GM21360 (cell line): ENCODE measurements around the gene GOLGA1.
A peak's percentile ranks its signal among the peaks of the same experiment; 100 is the strongest.
"Not testable (repeated sequence)": the region's sequence is repeated elsewhere in the genome, so short reads cannot be mapped to it uniquely, and the experiment has no call there.

Experiments
- ATAC-seq: cut with Tn5 transposase; IDR thresholded peaks from one replicate; pipeline ENCODE4 v1.9.1; 2021; ENCODE audit warnings: mild to moderate bottlenecking, moderate library complexity; ENCODE audit not compliant: unreplicated experiment

The GOLGA1 gene

DNA sequence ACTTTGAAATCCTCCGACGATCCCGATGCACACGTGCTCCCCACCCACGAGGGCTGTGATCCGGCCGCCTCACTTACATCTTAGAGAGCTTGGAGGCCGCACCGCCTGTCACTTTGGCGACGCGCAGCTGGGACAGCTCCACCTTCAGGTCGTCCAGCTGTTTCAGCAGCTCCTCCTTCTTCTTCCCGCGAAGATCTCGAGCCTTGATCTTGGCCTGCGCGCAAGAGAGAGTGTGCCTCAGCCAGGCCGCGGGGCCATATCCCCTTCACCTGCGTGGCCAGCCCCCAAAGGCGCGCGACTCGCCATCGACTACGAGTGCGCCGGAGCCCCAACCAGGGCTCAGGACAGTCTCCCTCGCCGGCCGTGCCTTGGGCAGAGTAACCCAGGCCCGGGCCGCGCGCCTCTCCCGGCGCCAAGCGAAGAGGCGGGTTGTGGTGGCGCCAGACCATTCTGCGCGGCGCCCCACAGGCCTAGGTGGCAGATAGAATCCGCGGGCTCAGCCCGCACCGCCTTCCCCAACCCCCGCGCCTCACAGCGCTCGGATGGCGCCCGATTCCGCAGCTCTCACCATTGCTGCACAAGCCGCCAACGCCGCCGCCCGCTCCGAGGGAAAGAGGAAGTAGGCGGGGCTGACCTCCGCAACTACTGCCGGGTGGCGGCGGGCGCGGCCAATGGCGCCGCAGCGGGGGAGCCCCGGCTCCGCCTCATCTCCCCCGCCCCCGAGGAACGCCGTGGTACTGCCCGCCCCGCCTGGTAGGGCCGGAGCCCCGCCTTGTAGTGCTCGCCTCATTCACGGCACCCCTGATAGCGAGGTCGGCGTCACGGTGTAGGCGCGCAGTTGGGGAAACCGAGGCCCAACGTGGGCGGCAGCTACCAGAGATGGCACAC, 79.3 kb downstream of the GOLGA1 start, which contains the start of the genes ARPC5L and RPL35:
ARPC5L (plus strand) TSS at position 789 of the 888 bp plus-strand sequence. CDS start 7,161 bp downstream, outside the sequence.
RPL35 (minus strand) TSS at position 616 of the 888 bp plus-strand sequence; CDS start at position 571, 45 bp downstream.
- ATAC-seq = peak; percentile 82

DNA sequence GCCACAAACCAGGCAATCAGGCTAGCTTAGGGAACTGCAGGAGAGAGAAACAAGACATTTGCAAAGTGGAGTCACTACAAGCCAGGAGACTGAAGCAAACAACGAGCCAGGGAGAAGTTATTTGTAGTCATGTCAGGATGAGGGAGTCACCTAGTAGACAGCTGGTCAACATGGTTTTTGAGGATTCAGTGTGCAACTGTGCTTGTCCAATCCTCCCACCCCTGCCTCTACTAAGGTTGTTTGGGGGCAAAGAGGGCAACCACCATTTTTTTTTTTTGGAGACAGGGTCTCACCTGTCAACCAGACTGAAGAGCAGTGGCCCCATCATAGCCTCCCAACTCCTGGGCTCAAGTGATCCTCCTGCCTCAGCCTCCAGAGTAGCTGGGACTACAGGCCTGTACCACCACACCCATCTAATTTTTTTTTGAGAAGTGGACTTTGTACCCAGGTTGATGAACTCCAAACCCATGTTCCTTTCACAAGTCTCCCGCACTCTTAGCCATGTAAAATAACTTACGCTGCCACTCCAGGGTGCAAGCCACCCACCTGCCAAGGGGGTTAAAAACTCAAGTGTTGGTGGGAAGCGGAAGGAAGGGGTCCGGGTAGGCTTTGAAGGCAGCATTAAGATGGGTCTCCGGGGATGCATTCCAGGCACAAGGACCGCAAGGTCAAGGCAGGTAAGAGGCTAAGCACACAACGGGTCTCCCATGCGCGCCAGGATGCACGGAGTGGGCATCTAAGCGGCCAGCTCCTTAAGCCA, 80.1 kb downstream of the GOLGA1 start:
- ATAC-seq = no peak

DNA sequence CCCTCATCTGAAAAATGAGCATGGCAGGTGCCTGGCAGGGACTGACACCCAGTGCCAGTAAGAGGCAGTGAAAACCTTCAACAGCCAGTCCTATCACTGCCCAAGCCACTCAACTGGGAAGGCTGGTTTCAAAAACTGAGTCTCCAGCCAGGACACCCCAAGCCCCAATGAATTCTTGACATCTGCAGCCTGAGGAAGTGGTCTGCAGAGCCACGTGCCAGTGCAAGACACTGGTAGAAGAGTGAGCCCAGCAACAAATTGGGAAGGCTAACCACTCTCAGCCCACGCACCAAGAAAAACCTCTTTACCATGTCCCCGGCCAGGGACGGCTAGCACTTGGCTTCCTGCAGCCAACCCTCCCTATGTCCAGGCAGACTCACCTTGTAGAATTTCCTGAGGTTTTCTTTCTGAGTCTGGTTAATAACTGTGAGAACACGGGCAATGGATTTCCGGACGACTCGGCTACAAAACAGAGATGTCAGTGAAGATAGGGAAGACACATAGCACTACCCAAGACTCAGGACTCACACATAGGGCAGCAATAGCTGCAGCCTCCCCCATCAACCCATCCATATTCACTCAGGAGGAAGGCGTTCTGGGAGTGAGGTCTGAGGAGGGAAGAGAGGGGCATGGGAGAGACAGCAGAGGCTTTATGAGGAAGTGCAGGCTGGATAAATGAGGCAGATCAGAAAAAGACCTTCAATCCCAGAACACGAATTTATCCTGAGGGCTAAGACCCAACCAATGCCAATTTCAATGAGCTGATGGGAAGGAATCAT, 80.9 kb downstream of the GOLGA1 start:
- ATAC-seq = no peak

DNA sequence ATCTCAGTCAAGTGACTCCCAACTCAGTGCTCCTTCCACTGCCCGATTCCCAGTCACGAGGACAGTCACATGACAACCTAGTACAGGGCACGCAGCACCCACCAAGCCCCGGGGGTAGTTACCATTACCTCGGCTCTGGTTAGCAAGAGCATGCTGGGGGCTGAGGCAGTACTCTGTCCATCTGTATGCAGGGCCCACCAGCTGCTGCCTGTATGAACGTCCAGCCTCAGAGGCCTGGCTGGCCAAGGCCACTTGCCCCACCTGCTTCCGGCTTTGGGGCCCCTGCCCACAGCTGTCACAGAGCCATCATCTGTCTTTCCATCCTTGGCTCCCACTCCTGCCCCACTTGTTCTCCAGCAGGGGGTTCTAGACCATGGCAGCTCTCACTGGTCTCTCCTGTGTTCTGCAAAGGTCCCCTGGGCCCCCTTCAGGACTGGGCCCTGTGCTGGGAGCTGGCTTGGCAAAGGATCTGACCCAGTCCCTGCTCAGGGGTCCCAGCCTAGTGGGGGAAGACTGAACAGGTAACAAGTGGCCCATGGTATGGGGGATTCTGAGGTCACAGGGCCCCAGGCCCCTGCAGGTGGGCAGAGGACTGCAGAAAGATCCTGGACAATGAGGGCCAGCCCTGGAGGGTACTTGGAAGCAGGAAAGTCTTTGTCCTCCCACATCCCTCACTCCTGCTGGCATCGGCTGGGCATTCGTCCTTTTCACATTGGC, 82.4 kb downstream of the GOLGA1 start:
- no peak for ATAC-seq

DNA sequence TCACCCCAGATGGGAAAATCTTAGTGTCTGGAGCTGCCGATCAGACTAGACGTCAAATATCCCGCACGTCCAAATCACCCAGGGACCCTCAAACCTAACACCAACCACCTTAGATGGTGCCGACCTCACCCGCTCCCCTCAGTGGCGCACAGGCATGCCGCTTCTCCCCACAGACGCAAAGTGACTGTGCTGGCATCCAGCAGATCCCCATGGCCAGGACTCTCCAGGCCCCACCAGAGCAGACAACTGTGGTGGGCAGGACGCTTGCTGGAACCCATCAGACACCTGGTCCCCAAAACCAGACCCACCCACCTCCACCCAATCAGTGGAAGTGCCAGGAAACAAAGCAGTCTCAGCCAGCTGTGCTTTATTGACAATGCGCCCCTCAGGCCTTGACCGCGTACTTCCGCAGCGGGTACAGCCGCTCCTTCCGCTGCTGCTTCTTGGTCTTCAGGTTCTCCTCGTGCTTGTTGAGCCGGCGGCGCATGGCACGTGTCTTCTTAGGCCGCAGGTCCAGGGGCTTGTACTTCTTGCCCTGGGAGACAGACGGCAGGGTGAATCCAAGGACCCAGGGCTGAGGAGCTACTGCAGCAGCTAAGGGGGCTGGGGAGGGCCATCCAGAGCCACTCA, 83.2 kb downstream of the GOLGA1 start:
- no peak for ATAC-seq

DNA sequence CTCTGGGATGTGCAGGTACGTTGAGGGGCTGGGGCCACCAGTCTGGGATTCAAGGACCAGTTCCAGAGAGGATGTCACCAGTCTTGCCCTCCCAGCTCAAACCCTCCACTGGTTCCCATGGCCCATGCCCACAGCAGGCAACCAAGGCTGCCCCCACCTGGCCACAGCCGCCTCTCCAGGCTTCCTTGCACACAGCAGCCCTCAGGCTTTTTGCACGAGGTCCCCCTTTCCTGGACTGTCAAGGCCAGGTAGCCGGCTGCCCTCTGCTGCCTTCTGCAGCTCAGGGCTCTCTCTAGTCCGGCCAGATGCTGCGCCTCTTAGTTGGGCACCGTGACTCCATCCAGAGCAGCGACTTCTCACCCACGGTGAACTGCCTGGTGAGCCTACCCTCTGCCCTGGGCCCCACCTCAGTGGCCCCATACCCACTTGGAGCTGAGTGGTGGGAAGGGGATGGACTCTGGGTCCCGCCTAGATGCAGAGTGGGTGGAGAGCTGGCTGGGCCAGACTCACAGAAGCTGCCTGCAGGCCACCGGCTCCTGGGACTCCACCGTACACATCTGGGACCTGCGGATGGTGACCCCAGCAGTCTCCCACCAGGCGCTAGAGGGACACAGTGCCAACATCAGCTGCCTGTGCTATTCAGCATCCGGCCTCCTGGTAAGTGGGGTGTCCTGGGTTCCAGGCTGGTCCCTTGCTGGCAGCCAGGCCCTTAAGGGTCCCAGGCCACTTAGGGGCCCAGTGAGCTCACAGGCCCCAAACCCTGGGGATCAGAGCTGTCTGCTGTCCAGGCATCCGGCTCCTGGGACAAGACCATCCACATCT, 84.7 kb downstream of the GOLGA1 start:
- ATAC-seq = no peak

DNA sequence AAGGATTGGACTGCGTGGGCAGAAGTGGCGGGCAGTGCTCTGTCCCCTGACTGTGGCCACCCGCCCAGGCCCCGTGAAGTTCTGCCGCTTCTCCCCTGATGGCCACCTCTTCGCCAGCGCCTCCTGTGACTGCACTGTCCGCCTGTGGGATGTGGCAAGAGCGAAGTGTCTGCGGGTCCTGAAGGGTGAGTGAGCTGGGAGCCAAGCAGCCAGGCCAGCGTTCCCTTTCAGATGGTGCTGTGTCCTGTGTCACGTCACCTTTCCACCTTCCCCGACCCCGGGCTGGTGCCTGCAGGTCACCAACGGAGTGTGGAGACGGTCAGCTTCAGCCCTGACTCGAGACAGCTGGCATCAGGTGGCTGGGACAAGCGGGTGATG, 85.3 kb downstream of the GOLGA1 start:
- no peak for ATAC-seq

DNA sequence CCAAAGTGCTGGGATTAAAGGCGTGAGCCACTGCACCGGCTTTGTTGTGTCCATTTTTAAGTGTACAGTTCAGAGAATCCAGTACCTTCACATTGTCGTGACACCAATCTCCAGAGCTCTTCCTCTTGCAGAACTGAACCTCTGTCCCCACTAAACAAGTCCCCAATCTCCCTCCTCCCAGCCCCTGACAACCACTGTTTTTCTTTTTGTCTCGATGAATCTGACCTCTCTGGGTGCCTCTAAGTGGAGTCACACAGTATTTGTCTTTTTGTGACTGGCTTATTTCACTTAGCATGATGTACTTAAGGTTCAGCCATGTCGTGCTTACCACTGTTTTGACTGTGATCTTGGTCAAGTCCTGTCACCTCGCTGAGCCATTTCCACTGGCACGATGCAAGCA, 86.1 kb downstream of the GOLGA1 start:
- no peak for ATAC-seq

DNA sequence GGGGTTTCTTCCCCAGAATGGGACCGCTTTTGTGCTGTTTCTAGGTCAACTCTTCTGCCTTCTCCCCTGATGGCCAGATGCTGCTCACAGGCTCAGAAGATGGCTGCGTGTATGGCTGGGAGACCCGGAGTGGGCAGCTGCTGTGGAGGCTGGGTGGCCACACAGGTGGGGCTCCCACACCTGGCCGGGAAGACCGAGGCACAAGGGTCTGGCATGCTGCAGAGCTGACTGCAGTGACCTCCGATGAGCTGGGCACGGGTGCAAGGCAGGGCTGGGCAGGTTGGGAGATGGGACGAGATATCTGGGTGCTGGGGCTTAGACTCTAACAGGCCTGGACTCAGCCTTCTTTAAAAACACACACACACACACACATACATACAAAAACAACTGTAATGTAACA, 86.7 kb downstream of the GOLGA1 start:
- no peak for ATAC-seq

DNA sequence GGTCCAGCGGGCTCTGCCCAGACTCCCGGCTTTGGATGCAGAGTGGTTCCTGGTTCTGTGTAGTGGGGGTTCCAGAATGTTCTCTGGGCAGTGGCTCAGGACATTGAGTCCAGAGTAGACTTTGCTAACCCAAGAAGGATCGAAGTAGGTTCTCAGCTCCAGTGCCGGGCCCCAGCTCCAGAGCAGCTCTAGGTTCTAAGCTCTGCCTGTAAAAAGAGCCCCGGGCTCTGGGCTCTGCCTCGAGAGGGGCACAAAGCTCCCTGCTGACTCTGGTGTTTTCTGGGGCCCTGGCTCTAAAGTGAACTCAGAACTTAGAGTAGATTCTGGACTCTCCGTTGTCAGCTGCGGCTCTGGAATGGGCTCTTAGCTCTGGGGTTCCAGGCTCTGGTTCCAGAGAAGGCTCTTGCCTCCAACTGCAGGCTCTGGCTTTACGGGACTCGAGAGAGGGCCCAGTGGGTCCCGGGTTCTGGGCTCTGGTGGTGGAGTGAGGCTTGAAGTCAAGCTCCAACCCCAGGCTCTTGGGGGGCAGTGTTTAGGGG, 87.2 kb downstream of the GOLGA1 start:
- no peak for ATAC-seq

DNA sequence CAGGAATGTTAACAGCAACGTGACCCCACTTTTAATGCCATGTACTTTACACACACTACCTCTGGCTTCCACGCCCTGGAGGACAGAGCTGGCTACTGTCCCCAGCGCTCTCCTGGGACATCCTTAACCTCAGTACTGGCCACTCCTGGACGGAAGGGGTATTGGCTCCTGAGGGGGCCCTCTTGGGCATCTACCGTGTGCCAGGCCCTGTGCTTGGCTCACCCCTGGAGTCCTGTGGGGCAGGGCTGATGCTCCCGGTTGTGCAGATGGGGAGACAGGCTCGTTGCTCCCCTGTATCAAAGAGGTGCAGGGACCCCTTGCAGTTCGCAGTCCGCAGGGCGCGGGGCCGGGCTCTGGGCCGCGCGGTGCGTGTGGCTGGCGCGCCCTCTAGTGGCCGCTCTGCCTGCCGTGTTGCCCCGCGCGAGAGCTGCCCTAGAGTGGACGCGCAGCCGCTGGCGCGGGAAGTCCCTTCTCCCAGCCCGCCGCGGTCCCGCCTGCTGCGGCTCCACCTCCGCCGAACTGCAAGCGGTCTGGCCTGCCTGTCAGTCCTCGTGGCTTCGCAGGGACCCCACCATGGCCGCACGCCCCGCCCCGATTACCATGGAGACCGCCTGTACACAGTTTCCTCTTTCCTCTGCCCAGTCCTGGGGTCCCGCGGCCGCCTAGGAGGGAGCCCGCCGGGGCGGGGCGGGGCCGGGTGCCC, 87.9 kb downstream of the GOLGA1 start, which contains the start of gene WDR38:
WDR38 (plus strand) TSS at position 632 of the 703 bp plus-strand sequence. CDS start 72 bp downstream, outside the sequence.
- peak; percentile 66 for ATAC-seq

DNA sequence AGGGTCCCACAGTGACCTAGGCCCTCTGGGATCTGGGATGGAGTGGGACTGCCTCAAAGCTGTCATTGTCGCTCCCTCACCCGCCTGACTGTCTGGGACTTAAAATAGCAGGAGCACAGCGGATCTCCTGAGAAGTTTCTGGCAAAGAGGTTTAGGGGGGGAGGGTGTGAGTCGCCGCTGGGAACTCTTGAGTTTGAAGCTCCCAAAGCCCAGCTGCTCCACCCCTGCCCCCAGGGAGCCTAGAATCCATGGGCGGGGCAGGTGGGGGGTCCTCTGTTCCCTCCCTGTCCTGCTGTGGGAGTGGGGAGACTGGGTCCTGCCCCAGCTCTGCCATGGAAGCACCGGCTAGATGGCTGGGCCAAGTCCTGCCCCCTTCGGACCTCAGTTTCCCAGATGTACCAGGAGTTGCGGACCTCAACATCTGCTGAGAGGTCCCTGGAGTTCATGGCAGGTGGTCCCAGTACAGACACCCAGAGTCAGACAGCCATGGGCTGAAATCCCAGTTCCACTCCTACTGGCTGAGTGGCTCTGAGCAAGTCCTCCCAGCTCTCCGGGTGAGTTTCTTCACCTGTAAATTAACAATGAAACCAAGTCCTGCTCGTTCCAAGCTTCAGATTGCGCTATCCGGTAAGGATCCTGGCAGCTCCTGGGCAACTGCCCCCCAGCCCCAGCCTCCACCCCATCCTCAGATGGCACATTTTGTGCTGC, 88.6 kb downstream of the GOLGA1 start:
- ATAC-seq = no peak

DNA sequence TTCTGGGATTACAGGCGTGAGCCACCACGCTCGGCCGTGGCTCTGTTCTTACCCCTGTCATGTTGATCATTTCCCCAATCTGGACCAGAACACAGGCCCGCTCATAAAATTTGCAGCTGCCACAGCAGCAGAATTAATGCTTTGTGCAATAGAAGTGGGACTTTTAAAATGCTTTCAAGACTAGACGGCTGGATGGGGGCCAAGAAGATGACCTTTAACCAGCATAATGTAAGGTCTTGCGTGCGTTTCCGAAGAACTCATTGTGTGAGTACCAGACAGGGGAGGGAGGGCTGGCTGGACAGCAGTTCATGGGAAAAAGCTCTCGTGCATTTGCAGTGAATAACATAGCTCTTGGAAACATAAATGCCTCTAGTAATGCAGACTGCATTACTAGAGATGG, 91.1 kb downstream of the GOLGA1 start:
- no peak for ATAC-seq

DNA sequence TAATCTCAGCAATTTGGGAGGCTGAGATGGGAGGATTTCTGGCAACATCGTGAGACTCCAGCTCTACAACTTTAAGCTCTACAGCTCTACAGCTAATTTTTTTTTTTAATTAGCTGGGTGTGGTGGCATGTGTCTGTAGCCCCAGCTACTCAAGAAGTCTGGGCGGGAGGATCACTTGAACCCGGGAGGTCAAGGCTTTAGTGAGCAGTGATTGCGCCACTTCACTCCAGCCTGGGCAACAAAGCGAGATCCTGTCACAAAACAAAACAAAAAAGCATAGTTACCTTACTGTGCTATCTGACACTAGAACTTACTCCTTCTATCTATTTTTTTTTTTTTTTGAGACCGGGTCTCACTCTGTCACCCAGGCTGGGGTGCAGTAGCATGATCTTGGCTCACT, 93.9 kb downstream of the GOLGA1 start:
- ATAC-seq = no peak

DNA sequence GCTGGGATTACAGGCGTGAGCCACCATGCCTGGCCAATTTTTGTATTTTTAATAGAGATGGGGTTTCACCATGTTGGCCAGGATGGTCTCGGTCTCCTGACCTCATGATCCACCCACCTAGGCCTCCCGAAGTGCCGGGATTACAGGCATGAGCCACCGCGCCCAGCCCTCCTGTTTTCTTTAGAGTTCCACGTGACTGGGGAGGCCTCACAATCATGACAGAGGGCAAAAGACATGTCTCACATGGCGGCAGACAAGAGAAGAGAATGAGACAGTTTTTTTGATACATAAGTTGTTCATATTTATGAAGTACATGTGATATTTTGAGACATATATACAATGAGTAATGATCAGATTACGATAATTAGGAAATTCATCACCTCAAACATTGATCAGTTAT, 94.4 kb downstream of the GOLGA1 start:
- ATAC-seq = not testable (repeated sequence)

DNA sequence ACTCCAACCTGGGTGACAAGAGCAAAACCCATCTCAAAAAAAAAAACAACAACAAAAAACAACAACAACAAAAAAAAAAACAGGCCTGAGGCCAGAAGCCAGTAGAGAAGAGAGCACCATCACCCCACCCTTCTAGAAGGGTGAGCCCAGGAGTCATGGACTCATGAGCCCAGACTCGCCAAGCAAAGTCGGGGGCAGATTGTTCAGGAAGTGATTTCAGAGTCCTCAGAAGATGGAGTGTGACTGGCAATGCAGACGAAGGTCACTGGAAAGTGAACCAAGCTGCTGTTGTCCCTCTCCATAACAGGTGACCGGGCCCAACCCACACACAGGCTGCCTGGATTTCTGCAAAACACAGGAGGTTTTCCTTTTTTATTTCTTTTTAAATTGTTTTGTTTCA, 96.6 kb downstream of the GOLGA1 start:
- no peak for ATAC-seq

DNA sequence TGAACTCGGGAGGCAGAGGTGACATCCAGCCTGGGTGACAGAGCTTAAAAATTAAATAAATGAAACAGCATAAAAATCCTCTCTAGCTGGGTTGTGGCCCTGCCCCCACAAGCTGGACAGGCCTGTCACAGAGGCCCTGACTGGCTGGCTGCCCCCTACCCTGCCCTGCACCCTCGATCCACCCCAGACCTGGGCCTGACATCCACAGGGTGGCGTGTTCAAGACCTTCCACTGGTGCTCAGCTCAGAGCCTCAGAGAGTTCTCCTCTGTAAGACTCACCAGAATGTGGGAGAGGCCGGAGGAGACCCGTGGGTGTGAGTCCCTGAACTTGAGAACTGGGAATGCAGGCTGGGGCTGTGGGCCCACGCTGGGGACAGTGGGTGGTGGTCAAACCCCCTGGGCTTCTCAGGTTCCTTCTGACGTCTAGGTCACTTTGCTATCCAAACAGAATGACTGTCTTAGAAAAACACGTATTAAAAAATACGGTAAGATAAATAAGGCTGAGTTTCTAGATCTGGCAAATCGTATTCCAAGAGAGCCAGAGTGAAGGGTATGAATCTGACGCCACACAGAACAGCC, 97.3 kb downstream of the GOLGA1 start:
- ATAC-seq = no peak
